ENCODE results near the gene GLG1.
"Not testable (repeated sequence)": the region's sequence is repeated elsewhere in the genome, so short reads cannot be mapped to it uniquely, and the experiment has no call there.

GLG1 gene

DNA sequence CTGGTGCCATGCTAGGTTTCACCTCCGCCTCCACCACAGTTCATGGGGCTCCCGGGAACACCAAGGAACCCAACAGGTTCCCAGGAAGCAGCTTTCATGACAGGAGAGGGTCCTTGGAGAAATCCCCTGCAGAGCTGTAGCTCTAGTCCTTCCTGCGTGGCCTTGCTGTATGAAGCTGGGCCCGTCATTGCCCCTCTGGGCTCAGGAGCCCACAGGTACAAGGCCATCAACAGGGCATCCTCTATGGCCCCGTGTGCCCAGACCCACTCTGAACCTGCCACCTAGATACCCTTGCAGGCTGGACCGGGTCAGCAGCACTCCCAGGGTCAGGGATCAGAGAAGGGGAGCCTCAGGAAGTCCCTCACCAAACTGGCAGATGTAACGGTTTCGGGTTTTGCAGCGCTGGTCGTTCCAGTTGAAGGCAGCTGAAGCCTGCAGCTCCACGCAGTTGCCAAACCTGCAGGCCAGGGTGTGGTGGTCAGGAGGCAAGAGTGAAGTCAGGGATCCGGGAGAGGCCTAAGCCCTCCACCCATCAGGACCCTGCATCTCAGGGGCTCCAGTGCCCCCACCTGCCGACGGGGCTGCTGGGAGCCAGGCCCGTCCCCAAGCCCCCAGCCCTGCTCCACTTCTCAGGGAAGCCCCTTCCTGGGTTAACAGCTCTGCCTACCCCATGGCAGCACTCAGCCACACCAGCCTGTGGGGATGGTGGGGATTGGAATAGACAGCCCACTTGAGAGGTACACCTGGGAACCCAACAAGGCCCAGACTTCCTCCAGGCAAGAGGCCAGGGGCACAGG is 197.5 kb downstream of the GLG1 start:
- FAIRE-seq; DNase-seq (ENCODE audit: insufficient read length): not testable (repeated sequence)

DNA sequence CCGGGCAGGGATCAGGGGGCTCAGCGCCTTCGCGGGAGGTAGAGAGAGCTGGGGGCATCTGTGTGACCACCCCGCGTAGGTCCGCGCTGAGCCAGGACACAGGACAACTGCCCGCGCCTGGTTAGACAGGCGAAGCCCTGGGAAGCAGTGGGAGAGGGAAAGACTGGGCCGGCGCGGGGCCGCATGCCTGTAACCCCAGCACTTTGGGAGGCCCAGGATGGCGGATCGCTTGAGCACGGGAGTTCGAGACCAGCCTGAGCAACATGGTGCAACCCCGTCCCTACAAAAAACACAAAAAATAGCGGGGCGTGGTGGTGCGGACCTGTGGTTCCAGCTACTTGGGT is 199.6 kb downstream of the GLG1 start:
- not testable (repeated sequence) for FAIRE-seq; DNase-seq (ENCODE audit: insufficient read length)

DNA sequence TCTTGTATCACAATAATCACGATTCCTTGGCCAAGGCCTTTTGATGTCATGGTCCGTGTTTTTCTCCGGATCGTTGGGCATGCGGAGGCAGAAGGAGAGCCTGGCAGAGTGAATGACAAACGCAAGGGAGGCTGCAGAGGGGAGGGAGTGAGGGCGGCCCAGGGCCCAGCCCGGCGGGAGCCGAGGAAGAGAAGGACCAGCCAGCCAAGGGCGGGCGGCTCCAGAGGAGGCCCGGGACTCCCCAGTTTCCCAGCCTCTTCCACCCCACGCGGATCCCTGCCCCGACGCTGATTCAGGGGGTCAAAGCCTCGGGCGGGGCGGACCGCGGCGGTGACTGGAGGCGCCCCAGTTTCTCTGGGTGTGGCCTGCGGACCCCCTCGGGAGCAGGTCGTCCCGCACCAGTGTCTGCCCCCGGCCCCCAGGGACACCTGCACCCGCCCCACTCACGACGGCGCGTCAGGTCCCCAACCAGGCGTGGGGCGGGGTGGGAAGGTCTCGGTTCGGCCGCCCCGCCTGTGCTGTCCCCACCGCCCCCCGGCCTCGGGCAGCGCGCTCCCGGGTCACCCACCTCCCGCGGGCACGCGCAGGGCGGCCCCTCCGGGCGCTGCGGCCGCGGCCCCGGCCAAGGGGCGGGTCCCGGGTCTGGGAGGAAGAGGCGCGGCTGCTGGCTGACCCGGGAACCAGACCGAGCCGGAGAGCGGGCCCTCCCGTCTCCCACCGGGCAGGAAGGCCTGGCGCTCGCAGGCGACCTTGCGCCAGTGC is 200.1 kb downstream of the GLG1 start:
- not testable (repeated sequence) for DNase-seq (ENCODE audit: insufficient read length); FAIRE-seq

DNA sequence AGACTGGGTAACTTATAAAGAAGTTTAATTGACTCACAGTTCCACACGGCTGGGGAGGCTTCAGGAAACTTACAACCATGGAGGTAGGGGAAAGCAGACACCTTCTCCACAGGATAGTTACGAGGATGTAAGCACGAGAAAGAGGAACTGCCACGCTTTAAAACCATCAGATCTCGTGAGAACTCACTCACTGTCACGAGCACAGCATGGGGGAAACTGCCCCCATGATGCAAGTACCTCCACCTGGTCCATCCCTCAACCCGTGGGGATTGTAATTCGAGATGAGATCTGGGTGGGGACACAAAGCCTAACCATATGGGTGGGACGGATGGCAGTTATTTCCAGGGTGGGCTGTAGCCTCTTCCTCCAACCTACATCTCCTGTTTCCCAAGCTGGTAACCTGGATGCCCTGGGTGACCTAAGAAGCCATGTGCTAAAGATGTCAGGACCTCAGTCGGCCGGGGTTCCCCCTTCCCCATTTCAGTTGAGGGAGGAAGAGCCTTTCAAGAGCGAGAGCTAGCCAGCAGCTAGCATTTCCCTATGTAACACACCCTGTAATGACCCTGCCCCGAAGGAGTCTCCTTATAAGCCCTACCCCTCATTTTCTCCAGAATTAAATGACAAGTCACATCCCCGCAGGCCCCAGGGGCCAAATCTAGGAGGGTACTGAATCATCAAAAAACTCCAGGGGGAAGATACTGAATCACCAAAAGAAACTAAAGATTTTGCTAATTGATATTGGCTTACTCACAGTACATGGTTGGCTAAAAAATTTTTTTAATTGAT is 202.6 kb downstream of the GLG1 start:
- not testable (repeated sequence) for DNase-seq (ENCODE audit: insufficient read length); FAIRE-seq

DNA sequence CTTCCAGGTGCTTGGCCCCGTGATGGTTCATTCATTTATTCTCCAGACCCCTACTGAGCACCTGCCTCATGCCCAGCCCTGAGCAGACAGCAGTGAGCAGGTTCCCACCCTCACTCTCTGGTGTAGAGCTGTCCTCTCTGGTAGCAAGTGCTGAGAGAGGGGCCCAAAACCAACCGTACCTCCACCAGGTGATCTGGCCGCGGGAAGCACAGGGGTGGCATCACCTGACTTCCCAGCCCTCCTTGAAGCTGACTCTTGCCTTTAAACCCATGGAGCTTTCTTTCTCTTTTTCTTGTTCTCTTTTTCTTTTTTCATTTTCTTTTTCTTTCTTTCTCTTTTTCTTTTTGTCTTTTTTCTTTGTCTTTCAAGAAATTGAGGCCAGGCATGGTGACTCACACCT is 206.7 kb downstream of the GLG1 start:
- not testable (repeated sequence) for DNase-seq (ENCODE audit: insufficient read length); FAIRE-seq

DNA sequence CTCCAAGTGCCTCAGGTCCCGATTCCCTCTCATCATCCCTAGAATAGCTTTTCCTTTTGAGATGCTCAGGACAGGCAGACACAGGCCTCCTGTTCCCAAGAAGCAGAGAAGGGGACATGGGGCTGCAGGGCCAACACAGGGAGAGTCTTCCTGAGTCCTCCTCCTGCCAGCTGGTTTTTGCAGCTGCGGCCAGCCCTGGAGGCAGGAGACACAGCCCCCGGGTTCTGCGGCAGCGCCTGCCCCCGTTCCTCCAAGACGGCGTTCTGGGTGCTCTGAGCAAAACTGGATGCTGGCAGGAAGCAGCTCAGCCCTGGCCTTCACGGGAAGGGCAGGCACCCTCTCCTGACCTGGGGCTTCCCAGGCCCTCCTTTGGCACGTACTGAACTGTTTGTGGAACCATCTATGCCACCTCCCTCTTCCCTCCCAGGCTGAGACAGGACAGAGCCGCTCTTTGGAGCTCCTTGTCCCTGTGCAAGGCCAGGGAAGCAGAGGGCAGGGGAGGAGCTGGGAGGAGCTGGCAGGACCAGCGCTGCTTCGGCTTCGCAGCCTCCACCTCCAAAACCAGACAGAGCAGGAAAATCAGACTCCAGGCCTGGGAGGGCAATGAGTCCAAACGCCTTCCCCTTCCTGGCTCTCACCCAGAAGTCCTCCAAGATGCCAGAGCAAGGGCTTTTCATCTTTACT is 208.6 kb downstream of the GLG1 start:
- FAIRE-seq; DNase-seq (ENCODE audit: insufficient read length): not testable (repeated sequence)
